ENCODE results near the gene GRB7.
"Not testable (repeated sequence)": the region's sequence is repeated elsewhere in the genome, so short reads cannot be mapped to it uniquely, and the experiment has no call there.

The GRB7 gene

GRCh38 chr17:39737760-39738567 is at the start of gene GRB7:
Gene GRB7, plus strand, starts transcription at chr17:39737938. Its CDS starts 4,364 bp downstream, at chr17:39742302.
- DNase-seq, result peak; percentile 46

- no peak for DNase-seq
These were observed 49.3 kb upstream of the GRB7 start for GRCh38 chr17:39688475-39688835.

DNA sequence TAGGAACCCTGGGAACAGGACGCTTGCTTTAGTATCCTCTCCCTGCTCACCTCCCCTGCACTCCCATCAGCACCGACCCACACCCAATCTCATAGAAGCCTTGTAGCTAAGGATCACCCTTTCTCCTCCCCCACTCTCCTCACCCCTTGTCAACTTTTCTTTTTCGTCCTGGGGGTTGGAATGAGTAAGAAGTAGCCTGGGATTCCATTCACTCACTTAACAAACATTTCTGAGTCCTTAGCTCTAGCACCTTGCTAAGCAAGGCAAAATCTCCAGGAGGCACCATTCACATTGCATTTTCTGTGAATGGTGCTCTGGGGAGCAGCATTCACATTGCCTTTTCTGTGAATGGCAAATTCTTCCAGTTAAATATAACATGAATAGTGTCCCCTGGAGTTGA is 48.8 kb upstream of the GRB7 start:
- DNase-seq, result no peak

- no peak for DNase-seq
These were observed 43.1 kb upstream of the GRB7 start for GRCh38 chr17:39694593-39694992.

- DNase-seq, result no peak
These were observed 42.7 kb upstream of the GRB7 start for GRCh38 chr17:39695089-39695474.

- no peak for DNase-seq
These were observed 41.0 kb upstream of the GRB7 start for GRCh38 chr17:39696731-39697130.

DNA sequence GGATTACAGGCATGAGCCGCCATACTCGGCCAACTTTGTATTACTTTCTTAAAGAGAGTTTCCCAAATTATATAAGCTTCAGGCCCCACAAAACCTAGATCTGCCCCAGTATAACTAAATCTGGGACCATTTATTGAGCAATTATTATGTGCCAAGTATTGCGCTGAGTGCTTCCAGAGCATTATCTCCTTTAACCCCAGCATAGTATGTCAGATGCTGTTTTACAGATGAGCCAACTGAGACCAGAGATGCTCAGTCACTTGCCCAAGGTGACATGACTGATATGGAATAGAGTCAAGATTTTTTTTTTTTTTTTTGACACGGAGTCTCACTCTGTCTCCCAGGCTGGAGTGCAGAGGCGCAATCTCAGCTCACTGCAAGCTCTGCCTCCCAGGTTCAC is 39.8 kb upstream of the GRB7 start:
- DNase-seq, result no peak

- not testable (repeated sequence) for DNase-seq
These were observed 38.5 kb upstream of the GRB7 start for GRCh38 chr17:39699157-39699817.

DNA sequence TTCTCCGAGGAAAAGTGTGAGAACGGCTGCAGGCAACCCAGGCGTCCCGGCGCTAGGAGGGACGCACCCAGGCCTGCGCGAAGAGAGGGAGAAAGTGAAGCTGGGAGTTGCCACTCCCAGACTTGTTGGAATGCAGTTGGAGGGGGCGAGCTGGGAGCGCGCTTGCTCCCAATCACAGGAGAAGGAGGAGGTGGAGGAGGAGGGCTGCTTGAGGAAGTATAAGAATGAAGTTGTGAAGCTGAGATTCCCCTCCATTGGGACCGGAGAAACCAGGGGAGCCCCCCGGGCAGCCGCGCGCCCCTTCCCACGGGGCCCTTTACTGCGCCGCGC is 38.0 kb upstream of the GRB7 start, which contains the start of gene ERBB2:
ERBB2 (plus strand) TSS at position 247 of the 330 bp plus-strand sequence. CDS start 175 bp downstream, outside the sequence.
- DNase-seq, result no peak

- no peak for DNase-seq
These were observed 37.4 kb upstream of the GRB7 start for GRCh38 chr17:39700148-39700987.

- DNase-seq, result no peak
These were observed 36.5 kb upstream of the GRB7 start for GRCh38 chr17:39701012-39701783.

DNA sequence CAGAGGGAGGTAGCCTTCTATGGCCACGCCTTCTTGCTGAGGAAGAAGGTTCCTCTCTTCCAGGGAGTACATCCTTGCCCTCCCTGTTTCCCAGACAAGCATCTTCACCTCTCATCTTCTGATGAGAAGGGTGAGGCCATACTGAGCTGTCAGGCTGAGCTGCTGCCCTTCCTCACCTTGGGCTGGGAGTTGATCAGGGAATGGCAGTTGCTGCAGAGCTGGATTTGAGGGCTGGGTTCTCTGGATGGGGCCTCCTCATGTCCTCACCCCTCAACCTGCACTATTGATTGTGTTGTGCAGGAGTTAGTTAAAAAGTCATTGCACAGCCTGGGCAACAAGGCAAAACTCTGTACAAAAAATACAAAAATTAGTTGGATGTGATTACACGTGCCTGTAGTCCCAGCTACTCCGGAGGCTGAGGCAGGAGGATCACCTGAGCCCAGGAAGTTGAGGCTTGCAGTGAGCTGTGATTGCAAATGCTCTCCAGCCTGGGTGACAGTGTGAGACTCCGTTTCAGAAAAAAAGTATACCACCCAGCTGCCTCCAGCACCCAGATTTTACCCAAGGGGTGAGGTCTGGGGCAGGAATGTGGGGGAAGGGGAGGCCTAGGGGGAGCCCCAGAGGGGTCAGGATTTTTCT is 35.8 kb upstream of the GRB7 start:
- no peak for DNase-seq

GRCh38 chr17:39702901-39703893 is 34.5 kb upstream of the GRB7 start:
- no peak for DNase-seq

DNA sequence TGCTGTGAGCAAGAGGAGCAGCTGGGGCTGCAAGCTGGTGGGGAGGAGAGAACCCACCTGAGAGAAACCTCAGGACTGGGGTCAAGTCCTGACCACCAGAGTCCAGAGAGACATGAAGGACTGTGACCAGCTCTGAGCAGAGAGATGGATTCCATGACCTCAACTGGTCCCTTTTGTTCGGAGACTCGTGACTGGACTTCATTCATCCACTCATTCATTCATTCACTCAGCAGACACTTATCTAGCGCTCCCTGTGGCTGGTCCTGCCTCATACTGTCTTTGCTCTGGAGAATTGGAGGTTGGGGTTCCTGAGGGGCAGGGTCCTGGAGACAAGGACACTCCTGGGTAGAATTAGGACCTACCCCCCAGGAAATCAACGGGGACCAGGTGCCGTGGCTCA is 33.8 kb upstream of the GRB7 start:
- DNase-seq, result no peak

DNA sequence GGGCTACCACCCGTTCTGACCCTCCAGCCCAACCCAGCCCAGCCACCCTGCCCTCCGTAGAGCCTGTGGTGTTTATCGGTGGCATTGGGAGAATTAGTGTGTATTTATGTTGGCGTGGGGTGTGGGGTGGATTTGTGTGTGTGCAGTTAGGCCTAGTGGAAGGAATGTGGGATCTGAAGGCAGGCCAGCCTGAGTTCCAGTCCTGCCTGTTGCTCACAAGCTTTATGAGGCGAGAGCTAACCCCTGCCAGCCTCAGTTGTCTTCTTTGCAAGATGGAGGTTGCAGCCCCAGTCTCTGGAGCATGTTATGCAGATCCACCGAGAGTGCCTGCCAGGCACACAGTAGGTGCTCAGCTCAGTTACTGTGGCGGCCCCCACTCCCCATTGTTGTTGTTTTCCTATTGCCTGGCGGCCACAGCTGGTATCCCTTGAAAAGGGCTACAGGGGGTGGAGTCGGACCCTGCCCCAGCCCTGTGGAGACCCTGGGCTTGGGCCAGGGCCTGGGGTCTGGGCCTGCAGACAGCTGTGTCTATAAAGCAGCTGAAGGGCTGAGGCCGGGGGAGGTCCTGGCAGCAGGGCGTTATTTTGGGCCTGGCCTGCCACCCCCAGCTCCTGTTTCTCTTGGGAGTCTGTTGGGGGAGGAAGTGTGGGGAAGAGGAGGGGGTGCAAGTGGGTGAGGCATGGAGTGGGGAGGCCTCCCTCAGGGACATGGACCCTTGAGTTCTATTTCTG is 32.8 kb upstream of the GRB7 start:
- DNase-seq, result no peak

- no peak for DNase-seq
These were observed 31.9 kb upstream of the GRB7 start for GRCh38 chr17:39705786-39706348.

GRCh38 chr17:39706383-39706782 is 31.4 kb upstream of the GRB7 start:
- DNase-seq, result no peak

GRCh38 chr17:39706921-39707337 is 30.8 kb upstream of the GRB7 start:
- DNase-seq, result no peak

GRCh38 chr17:39709319-39709997 is 28.3 kb upstream of the GRB7 start:
- no peak for DNase-seq

Data from NCI-H526 treated with DMSO at 0.1 percent for 48 hours (cell line).